NB4 (cell line): Measurements from ENCODE around the gene ZFPM1.

Experiments
- DNase-seq: peaks from one replicate; pipeline ENCODE4 v3.0.0; 2010; ENCODE audit warnings: low read depth
- H3K4me3 ChIP-seq: one replicate; pipeline ENCODE4 v1.5.1; 2011; ENCODE audit warnings: mild to moderate bottlenecking, low read depth, low read length, moderate library complexity
- MYC ChIP-seq: IDR thresholded peaks from 2 replicates; pipeline ENCODE4 v1.6.1; 2011; ENCODE audit warnings: low read depth, low read length
- POLR2A ChIP-seq: IDR thresholded peaks from 2 replicates; pipeline ENCODE4 v1.6.1; 2011; ENCODE audit warnings: mild to moderate bottlenecking; ENCODE audit not compliant: insufficient read length; ENCODE audit errors: extremely low read depth
- TF ChIP-seq, protein P1 (sequence below): IDR thresholded peaks from 2 replicates; pipeline ENCODE4 v1.6.1; 2011; ENCODE audit warnings: low read depth, low read length
- TF ChIP-seq, protein P2 (sequence below): IDR thresholded peaks from one replicate; pipeline ENCODE4 v1.5.1; 2012; ENCODE audit warnings: low read depth, low read length

ZFPM1 gene

DNA sequence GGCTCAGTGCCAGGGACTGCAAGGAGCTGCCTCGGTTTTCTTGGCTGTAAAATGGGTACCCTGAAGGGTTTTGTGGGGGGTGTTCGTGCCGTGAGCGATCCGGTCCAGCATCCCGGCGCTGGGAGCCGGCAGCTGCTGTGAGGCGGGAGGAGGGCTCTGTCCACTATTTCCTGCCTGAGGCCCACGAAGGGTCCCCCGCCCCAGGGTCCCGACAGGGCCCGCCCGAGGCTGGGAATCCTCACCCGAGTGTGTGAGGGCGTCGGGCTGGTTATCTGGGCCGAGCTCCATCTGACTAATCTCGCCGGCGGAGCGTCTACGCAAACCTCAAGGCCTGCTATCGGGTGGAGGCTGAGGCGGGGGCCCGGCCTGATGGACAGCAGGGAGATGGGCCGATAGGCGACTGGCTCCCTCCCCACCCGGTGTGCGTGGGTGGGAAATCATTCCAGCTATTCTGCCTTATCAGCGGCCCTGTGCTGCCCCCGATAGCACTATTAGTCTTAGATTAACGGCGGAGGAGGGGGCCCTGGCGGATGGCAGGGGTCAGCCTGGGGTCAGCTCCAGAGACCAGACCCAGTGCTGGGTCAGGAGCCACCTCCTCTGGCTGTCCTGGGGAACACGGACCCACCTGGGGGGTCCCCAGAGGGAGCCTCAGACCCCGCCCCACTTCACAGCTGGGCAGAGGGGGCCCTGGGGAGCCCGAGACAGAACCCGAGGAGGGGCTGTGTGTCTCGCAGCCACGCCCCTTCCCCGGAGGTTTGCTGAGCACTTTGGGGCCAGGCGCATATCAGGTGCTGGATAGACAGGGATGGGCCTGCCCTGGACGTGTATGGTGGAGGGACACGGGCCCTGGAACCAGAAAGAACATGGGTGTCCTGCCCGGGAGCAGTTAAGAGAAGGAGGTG, 44.7 kb downstream of the ZFPM1 start:
- TF ChIP-seq MYC (no peak), POLR2A (no peak)
- TF ChIP-seq, protein P1, sequence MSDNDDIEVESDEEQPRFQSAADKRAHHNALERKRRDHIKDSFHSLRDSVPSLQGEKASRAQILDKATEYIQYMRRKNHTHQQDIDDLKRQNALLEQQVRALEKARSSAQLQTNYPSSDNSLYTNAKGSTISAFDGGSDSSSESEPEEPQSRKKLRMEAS: no peak
- TF ChIP-seq, protein P2, sequence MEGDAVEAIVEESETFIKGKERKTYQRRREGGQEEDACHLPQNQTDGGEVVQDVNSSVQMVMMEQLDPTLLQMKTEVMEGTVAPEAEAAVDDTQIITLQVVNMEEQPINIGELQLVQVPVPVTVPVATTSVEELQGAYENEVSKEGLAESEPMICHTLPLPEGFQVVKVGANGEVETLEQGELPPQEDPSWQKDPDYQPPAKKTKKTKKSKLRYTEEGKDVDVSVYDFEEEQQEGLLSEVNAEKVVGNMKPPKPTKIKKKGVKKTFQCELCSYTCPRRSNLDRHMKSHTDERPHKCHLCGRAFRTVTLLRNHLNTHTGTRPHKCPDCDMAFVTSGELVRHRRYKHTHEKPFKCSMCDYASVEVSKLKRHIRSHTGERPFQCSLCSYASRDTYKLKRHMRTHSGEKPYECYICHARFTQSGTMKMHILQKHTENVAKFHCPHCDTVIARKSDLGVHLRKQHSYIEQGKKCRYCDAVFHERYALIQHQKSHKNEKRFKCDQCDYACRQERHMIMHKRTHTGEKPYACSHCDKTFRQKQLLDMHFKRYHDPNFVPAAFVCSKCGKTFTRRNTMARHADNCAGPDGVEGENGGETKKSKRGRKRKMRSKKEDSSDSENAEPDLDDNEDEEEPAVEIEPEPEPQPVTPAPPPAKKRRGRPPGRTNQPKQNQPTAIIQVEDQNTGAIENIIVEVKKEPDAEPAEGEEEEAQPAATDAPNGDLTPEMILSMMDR: no peak
- DNase-seq: no peak
- H3K4me3 ChIP-seq: no peak overlapping the region

DNA sequence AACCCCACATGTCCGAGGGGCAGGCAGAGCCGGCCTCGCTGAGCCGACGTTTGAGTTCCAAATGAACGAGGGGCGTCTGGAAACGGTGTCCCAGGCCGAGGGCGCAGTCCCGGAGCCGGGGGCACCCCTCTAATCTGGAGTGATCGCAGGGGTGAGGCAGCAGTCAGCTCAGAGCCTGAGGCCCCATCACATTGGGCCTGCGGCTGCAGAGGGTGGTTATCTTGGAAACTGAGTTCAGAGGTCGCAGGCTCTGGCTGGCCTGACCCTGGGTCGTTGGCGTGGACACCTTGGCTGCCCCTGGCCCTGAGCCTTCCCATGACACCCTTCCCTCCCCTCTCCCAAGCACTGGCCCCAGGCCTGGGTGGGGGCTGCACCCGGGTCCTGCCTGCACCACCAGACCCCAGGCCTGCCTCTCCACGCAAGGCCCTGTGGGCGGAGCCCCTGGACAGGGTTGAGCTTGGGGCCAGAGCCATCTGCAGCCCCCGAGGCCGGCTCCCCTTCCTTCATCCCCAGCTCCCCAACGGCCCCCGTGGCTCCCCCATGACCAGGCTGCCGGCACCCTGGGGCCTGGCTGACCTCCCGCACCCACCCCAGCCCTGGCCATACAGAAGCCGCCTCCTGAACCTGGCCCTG, 45.6 kb downstream of the ZFPM1 start:
- DNase-seq: no peak
- no peak overlapping the region for H3K4me3 ChIP-seq
- TF ChIP-seq, protein P2: no peak
- TF ChIP-seq MYC (no peak), POLR2A (no peak)
- TF ChIP-seq, protein P1: no peak

DNA sequence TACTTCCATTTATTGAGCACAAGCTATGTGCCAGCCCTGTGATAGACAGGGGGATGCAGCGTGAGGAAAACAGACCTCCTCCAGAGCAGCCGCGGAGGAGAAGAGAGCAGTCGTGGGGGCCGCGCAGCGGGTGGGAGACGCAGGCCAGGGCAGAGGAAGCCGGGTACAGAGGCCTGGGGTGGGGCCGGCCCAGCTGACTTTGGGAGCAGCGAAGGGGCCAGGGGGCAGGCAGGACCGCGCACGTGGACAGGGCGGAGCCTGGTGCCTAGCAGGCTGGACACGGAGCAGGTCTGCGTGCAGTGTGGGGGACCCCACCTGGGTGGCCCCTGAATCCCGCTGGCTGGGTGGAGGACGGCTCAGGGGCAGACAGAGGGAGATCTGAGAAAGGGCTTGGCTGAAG, 46.2 kb downstream of the ZFPM1 start:
- no peak for DNase-seq
- no peak overlapping the region for H3K4me3 ChIP-seq
- TF ChIP-seq MYC: no peak

DNA sequence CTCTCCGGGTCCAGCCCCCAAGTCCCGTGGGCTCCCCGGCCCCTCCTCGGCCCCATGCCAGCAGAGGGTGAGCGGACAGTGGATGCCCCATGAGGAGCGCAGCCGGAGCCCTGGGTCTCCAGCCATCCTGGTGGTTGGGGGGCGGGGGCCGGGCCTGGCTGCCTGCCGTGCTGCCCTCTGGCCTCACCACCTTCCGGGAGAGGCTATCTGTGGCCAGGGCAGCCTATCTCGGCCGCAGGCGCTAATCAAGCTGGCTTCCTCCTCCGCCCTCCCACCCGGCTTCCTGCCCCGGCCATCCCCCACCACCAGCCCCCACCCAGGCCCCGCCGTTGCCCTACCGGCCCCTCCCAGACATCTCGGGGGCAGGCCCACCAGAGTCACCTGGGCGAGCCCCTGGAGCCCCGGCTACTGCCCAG, 46.8 kb downstream of the ZFPM1 start:
- DNase-seq: peak; percentile 46
- H3K4me3 ChIP-seq: no peak overlapping the region
- TF ChIP-seq POLR2A: no peak
- no peak for TF ChIP-seq MYC

DNA sequence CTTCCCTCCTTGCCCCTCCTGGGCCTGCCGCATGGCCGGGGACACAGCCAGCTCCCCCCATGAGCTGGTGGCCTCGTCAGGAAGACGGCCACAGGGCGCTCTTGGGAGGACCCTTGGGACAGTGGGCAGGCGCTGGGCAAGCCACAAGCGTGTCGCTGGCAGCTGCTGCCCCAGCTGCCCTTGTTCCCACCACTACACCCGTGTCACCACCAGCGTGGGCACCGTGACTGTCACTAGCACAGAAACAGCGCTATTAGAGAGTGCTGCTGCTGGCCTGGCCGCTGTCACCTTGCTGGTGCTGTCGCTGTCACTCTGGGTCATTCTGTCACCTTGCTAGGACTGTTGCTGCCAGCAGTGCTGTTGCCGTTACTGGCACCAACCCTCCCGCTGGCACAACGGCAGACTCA, 47.2 kb downstream of the ZFPM1 start:
- no peak overlapping the region for H3K4me3 ChIP-seq
- TF ChIP-seq, protein P1: no peak
- TF ChIP-seq POLR2A (no peak), MYC (no peak)
- TF ChIP-seq, protein P2: no peak
- DNase-seq: no peak

DNA sequence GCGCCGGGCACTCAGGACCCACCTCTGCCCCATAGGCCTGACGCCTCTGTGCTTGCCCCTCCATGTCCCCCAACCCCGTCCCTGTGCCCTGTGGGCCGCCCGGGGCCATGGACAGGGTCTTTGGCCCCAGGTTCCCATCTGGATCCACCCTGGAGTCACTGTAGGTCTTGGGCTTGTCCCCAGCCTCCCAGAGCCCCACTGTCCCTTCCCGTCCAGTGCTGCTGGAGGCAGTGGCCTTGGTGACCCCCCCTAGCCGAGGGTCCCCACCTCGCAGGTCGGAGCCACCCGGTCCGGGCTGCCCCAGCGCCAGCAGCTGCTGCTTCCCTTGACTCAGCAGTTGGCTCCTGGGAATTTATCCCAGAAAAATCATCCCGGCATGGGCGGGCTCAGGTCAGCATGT, 49.3 kb downstream of the ZFPM1 start:
- TF ChIP-seq POLR2A: no peak
- no peak for TF ChIP-seq MYC
- TF ChIP-seq, protein P1: no peak
- TF ChIP-seq, protein P2: no peak
- H3K4me3 ChIP-seq: no peak overlapping the region
- DNase-seq: no peak
